GM12801 (cell line): ENCODE measurements around the gene BMPER.

Experiments
- TF ChIP-seq, protein P1 (sequence below): IDR thresholded peaks from one replicate; pipeline ENCODE4 v1.5.1; 2011; ENCODE audit warnings: control low read depth; ENCODE audit not compliant: insufficient read length; ENCODE audit errors: extremely low read depth

Gene BMPER

DNA sequence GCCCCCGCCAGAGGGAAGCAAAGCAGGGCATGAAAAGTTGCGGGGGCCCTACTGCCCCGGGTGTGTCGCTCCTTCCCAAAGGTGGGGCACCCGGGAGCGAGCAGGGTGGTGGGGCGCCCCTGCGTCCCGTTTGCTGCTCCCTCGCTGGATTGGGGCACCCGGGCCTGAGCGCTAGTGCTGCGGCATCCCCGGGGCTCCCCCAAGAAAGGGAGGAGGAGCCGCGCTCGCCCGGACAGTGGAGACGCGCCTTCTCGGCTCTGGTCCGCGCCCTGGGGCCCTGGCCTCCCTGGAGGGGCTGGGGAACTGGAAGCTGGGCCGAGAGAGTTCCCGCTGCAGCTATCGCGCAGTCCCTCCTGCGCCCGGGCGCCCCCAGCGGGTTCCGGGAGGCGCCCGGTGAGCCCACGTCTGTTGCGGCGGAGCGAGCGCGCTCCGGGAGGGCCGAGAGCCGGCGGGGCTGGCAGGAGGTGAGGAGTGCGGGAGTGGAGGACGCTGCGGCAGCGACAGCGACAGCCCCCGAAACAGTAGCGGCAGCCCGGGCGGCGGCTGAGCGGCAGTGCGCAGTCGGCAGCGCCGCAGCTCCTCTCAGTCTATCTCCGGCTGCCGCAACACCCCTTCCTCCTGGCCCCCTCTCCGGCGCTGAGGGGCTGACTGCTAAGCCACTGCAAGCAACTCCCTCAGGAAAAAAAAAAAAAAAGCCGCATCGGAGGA lies 504 bp upstream of the BMPER start:
- TF ChIP-seq, protein P1, sequence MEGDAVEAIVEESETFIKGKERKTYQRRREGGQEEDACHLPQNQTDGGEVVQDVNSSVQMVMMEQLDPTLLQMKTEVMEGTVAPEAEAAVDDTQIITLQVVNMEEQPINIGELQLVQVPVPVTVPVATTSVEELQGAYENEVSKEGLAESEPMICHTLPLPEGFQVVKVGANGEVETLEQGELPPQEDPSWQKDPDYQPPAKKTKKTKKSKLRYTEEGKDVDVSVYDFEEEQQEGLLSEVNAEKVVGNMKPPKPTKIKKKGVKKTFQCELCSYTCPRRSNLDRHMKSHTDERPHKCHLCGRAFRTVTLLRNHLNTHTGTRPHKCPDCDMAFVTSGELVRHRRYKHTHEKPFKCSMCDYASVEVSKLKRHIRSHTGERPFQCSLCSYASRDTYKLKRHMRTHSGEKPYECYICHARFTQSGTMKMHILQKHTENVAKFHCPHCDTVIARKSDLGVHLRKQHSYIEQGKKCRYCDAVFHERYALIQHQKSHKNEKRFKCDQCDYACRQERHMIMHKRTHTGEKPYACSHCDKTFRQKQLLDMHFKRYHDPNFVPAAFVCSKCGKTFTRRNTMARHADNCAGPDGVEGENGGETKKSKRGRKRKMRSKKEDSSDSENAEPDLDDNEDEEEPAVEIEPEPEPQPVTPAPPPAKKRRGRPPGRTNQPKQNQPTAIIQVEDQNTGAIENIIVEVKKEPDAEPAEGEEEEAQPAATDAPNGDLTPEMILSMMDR = no peak

DNA sequence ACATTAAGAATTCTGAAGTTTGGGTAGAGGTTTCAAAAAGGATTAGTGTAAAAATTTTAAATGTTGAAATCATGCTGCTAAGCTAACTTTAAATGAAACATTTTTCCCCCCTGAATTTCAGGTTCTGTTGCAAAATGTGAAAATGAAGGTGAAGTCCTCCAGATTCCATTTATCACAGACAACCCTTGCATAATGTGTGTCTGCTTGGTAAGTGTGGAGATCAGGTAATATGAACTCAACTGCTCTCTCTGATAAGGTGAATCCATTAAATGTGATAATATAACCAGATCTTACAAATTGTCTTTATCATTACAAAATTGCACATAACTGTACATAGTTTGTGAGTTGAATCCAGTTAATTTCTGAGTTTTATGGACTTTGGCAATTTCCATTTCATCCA lies 1.4 kb downstream of the BMPER start:
- TF ChIP-seq, protein P1 = no peak

DNA sequence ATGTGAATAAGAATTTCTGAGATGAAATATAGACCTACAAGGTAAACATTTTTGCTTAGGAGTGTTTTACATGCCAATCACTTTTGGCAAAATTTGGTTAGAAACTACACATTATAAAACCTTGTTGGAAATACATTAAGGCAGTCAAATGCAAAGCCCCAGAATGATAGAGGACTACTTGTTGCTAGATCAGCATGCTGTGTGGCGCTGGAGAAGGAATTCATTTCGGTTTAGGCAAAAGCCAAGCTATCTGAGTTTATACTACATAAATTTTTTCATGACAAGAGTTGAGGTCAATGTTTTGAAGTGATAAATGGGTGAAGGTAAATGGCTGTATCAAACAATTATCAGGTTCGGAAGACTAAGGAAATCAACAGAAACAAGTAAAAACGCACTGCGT lies 2.3 kb downstream of the BMPER start:
- TF ChIP-seq, protein P1 = no peak

DNA sequence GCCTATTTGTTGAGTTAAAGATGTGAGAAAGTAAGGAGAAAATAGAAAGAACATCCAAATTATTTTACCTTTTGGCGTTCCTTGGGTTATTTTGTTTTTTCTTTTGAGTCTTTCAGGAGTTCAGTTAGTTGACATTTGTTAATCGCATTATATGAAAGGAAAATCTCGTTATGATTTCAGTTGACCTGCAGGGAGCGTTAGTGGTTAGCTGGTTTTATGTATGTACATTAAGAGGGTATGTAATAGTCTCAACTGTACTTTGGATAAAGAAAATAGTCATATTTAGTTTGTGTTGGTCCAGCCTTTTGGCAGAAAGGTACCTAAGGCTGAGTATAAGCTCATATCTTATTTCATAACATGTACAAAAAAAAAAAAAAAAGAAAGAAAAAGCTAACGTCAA lies 4.0 kb downstream of the BMPER start:
- TF ChIP-seq, protein P1 = no peak

DNA sequence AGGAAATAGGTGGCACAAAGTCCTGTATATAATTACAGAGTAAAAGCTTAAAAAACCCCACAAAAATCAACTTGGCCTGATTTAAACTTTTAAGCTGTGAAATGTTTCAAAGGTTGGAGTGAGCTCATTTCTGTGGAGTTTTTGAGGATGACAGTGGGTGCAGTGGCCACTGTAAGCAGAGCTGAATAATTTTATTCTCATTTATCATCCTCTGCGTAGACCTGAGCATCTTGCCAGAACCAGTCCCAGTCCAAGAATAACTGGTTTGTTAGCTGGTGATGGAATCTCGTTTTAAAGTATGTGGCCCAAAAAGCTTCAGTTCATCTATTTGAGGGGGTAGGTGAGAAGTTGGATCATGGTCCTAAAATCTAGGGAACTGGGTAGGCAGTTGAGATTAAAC lies 4.4 kb downstream of the BMPER start:
- TF ChIP-seq, protein P1 = no peak

DNA sequence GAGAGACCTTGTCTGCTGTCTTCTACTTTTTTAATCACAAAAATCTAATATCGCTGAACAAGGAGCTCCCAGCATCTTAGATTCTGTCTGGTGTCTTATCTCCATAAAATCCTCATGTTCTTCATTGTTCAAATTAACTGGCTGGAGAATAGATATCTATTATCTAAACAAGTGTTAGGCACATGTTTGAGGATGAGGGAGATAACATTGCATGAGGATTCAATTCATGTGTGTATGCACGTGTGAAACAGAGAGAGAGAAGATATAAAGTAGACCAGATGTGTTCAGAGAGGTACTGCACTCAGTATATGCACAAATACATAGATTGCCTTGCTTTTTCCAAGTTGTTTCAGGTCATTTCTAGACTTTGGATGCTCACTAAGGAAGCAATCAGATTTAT lies 5.4 kb downstream of the BMPER start:
- TF ChIP-seq, protein P1 = no peak

DNA sequence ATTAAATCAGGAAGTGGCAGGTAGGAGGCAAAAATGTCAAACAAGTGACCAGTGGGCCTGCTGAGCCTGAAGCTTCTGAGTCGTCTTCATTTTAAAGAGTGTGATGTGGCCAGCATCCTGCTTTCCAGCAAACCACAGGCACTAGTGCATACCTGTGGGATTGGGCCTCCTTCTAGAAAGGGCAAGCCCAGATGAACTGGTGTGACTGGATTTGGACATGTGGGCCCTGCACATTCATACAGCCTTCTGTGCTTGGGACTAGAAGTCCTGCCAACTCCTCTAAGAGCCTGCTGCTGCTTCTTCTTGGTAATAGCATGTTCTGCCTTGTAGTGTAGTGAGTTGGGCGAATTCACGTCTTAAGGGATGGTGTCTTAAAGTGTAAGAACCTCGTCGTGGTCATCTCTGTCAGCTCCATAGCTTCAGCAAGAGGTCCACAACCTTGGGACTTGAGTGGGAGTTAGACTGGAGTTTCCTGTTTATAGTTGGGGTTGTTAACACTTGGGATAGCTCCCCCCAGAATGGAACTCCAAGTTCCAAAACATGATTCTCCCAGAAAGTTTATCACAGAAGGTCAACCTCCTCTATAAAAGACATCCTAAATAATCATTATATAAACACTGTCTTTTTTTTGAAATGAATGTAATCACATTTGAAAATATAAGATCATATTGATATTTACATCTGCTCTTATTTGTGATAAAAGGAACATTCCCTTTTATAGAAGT lies 11.2 kb downstream of the BMPER start:
- TF ChIP-seq, protein P1 = no peak
